ENCODE data around the gene RFX8.

DNA sequence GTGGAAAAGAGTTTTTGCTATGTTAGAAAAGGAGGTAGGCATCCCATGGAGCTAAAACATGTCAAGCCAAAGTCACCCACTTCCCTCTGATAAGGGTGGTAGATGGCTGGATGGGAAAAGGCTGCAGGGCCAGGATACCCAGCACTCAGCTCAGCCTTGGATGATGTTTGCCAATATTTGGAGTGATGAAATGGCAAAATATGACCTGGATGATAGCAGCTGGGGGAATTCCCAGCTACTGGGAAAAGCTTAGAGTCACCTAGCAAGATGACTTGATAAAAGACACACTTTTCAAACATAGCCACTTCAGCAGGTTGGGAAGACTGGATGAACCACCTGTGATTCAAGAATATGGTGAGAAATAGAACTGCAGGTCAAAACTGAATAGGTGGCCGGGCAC lies 10.1 kb downstream of the RFX8 start:
- TF ChIP-seq POLR2A (IDR thresholded peaks at IDR 0.05) = no peak
- TF ChIP-seq, protein P1, sequence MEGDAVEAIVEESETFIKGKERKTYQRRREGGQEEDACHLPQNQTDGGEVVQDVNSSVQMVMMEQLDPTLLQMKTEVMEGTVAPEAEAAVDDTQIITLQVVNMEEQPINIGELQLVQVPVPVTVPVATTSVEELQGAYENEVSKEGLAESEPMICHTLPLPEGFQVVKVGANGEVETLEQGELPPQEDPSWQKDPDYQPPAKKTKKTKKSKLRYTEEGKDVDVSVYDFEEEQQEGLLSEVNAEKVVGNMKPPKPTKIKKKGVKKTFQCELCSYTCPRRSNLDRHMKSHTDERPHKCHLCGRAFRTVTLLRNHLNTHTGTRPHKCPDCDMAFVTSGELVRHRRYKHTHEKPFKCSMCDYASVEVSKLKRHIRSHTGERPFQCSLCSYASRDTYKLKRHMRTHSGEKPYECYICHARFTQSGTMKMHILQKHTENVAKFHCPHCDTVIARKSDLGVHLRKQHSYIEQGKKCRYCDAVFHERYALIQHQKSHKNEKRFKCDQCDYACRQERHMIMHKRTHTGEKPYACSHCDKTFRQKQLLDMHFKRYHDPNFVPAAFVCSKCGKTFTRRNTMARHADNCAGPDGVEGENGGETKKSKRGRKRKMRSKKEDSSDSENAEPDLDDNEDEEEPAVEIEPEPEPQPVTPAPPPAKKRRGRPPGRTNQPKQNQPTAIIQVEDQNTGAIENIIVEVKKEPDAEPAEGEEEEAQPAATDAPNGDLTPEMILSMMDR (IDR thresholded peaks at IDR 0.05) = no peak
